ENCODE results near the gene SPTLC1. TPM values are rescaled to one million over a fixed set of nuclear protein-coding genes. Genes with fewer than 3 reads are reported as not detected.
A peak's percentile ranks its signal among the peaks of the same experiment; 100 is the strongest.

SPTLC1 gene
- total and polyA plus RNA-seq, 2 of the 13 experiments (the other 11 are each of a cell fraction or from before 2014, with no cell fraction given): 56.2 to 72.5 TPM

- TF ChIP-seq BCL6 (CRISPR knock-in tag; IDR thresholded peaks at IDR 0.05) (peak; percentile 15; the same call in 1 of the 2 replicates), MED13 (CRISPR knock-in tag; IDR thresholded peaks at IDR 0.05) (no peak), KMT2B (CRISPR knock-in tag; IDR thresholded peaks at IDR 0.05) (no peak), TP53 (CRISPR knock-in tag; conservative IDR thresholded peaks at IDR 0.05) (no peak), ZNF430 (CRISPR knock-in tag; IDR thresholded peaks at IDR 0.05) (peak; percentile 42; the same call in 1 of the 2 replicates), SNAPC2 (CRISPR knock-in tag; IDR thresholded peaks at IDR 0.05) (no peak), ZNF629 (CRISPR knock-in tag; conservative IDR thresholded peaks at IDR 0.05) (no peak; the same call in 1 of the 2 replicates), REPIN1 (CRISPR knock-in tag; IDR thresholded peaks at IDR 0.05; ENCODE audit: borderline replicate concordance, low read depth) (no peak), SMARCC2 (IDR thresholded peaks at IDR 0.05) (no peak), ZNF136 (CRISPR knock-in tag; IDR thresholded peaks at IDR 0.05; ENCODE audit: low read depth) (no peak), ZBTB38 (CRISPR knock-in tag; IDR thresholded peaks at IDR 0.05) (no peak), ARID4A (CRISPR knock-in tag; IDR thresholded peaks at IDR 0.05; ENCODE audit: borderline replicate concordance) (peak; percentile 61), MAF1 (CRISPR knock-in tag; IDR thresholded peaks at IDR 0.05; ENCODE audit: borderline replicate concordance) (no peak), FOSL2 (CRISPR knock-in tag; IDR thresholded peaks at IDR 0.05) (no peak), RCOR2 (CRISPR knock-in tag; IDR thresholded peaks at IDR 0.05) (no peak), HNF4G (IDR thresholded peaks at IDR 0.05; ENCODE audit: borderline replicate concordance, low read depth, low read length) (peak; percentile 87), HNF4G (CRISPR knock-in tag; IDR thresholded peaks at IDR 0.05; ENCODE audit: borderline replicate concordance, low read depth) (no peak), SPEN (CRISPR knock-in tag; IDR thresholded peaks at IDR 0.05; ENCODE audit: low read depth) (peak; percentile 64), MAFG (CRISPR knock-in tag; IDR thresholded peaks at IDR 0.05) (no peak), ZNF589 (CRISPR knock-in tag; conservative IDR thresholded peaks at IDR 0.05) (no peak), ZNF83 (CRISPR knock-in tag; IDR thresholded peaks at IDR 0.05; ENCODE audit: borderline replicate concordance) (no peak)
- TF ChIP-seq, protein P1, sequence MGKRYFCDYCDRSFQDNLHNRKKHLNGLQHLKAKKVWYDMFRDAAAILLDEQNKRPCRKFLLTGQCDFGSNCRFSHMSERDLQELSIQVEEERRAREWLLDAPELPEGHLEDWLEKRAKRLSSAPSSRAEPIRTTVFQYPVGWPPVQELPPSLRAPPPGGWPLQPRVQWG (CRISPR knock-in tag; IDR thresholded peaks at IDR 0.05; ENCODE audit: borderline replicate concordance, low read depth): no peak
Observed at GRCh38 chr9:92138157-92138959, 23.1 kb upstream of the SPTLC1 start (continued).
